Right forelimb (tissue), 1 donor: ENCODE results near the gene C3orf62.
"Not testable (repeated sequence)": the region's sequence is repeated elsewhere in the genome, so short reads cannot be mapped to it uniquely, and the experiment has no call there.

Source experiments
- DNase-seq: peaks from one replicate; pipeline ENCODE4 v3.0.0-alpha.2; 2018

The C3orf62 gene

GRCh38 chr3:49266410-49267095 lies 10.5 kb downstream of the C3orf62 start:
- DNase-seq, result no peak

- no peak for DNase-seq
Observed at GRCh38 chr3:49265661-49266386, 11.2 kb downstream of the C3orf62 start.

- DNase-seq, result no peak
Observed at GRCh38 chr3:49263159-49263889, 13.7 kb downstream of the C3orf62 start.

GRCh38 chr3:49260806-49261324 lies 16.2 kb downstream of the C3orf62 start:
- DNase-seq, result no peak

DNA sequence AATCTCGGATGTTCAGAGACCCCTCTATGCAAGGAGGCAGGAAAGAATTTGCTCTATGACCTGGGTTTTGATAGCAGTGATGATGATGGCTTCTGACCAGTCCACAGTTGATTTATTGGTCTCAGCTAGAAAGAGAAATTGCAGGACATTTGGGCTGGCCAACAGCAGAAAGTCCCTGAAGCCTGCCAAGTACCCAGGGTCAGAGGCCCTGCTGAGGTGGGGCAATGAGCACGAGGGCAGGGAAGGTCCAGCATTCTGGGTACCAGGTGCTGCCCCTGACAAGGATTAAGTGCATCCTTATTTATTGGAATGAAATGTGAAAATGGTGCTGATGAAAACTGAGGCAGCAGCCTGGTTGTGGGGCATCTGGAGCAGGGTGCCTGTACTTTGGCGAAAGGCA lies 19.8 kb downstream of the C3orf62 start:
- no peak for DNase-seq

DNA sequence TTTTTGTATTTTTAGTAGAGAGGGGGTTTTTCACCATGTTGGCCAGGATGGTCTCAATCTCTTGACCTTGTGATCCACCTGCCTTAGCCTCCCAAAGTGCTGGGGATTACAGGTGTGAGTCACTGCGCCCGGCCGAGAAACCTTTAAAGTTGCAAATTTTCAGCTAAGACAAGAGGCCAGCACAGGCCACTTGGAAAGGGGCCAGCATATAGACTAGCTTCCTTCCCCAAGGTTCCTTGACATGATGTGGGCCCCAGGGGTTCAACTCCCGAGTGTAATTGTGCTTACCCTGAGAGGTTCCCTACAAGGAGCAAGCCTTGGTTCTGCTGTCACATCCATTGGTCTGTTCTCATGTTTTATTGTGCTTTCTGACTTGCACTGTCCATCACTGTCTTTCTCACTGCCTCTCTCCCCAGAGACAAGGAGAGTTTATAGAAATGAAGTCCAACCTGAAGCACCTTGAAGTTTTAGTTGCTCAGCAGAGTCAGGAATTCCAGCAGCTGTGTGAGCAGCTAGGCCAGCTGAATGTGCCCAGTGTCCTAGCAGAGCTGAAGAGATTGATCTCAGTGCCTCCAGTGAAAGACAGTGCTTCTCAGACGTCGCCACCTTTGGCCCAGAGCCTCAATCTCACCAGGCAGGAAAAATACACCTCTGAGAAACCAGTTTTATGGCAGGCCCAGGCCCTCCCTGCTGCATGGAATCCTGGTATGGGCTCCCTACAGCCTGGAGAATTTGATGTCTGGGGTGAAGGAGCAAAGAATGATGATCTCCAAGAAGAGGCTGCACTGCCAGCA lies 21.1 kb downstream of the C3orf62 start:
- DNase-seq, result no peak

GRCh38 chr3:49255112-49255511 lies 21.9 kb downstream of the C3orf62 start:
- DNase-seq, result no peak

DNA sequence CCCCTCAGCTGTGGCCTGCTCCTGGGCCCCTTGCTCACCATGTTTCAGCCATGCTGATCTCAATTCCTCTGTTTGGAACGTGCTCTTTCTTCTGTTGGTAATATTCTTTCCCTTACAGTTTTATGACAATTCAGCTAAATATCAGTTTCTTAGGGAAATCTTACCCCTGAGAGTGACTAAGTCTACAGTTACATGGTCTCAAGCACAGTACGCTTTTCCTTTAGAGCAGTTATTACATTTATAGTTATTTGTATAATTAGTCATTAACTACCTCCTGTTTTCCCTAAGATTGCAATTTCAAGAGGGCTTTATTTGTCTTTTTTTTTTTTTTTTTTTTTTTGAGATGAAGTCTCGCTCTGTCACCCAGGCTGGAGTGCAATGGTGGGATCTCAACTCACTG lies 23.5 kb downstream of the C3orf62 start:
- no peak for DNase-seq

GRCh38 chr3:49248840-49249227 lies 28.2 kb downstream of the C3orf62 start:
- DNase-seq, result no peak

GRCh38 chr3:49244581-49245205 lies 32.3 kb downstream of the C3orf62 start:
- DNase-seq, result no peak

- not testable (repeated sequence) for DNase-seq
Observed at GRCh38 chr3:49240091-49240490, 36.9 kb downstream of the C3orf62 start.

DNA sequence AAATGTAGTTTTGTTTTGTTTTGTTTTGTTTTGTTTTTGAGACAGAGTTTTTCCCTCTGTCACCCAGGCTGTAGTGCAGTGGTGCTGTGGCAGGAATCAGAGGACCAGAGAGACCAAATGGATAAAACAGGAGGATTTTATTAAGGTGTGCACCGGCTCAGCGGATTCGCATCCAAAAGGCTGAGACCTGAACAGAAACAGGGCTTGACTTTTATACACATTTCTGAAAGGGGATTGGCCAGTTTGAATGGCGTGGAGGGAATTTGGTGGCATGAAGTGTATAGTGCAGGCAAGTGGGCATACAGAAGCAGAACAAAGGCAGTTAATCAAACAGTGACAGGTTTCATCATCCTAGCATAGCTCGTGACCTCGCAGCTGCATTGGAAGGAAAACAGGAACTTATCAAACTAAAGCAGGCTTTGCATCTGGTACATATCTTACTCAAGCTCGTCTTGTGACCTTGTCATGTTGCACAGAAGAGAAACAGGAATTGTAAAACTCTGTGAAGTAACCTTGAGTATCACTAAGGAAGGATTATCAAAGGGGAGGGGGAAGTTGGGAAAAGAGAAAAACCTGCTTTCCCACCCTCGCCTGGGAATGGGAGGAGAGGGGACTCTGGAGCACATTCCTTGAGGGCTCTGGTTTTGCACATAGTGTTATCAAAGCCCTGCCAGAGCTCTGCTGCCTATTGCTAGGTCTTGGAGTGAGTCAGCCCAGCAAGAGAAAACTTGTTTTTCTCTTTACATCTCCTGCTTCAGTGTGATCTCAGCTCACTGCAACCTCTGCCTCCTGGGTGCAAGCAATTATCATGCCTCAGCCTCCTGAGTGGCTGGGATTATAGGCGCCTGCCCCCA lies 38.5 kb downstream of the C3orf62 start:
- no peak for DNase-seq

DNA sequence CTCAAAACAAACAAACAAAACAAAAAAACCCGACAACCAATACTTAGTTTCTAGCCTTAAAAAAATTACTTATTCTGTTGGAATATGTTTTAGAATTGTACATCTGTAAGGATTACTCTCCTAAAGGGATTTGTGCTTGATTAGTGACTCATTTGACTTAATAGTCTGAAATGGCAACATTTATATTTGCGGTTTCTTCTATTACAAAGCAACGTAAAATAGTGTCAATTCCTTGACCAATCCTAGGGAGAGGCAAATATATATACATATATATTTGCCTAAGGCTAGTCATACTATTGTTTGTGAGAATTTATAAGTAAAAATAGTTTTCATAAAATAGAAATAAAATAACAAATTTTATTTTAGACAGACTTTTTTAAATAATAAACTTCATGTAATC lies 39.7 kb downstream of the C3orf62 start:
- DNase-seq, result no peak

- no peak for DNase-seq
Observed at GRCh38 chr3:49236226-49236625, 40.8 kb downstream of the C3orf62 start.

DNA sequence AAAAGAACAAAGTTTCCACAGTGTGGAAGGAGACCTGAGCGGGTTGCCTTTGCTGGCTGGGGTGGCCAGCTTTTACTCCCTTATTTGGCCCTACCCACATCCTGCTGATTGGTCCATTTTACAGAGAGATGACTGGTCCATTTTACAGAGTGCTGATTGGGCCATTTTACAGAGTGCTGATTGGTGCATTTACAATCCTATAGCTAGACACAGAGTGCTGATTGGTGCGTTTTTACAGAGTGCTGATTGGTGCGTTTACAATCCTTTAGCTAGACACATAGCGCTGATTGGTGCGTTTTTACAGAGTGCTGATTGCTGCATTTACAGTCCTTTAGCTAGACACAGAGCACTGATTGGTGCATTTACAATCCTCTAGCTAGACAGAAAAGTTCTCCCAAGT lies 48.2 kb downstream of the C3orf62 start:
- DNase-seq, result not testable (repeated sequence)

DNA sequence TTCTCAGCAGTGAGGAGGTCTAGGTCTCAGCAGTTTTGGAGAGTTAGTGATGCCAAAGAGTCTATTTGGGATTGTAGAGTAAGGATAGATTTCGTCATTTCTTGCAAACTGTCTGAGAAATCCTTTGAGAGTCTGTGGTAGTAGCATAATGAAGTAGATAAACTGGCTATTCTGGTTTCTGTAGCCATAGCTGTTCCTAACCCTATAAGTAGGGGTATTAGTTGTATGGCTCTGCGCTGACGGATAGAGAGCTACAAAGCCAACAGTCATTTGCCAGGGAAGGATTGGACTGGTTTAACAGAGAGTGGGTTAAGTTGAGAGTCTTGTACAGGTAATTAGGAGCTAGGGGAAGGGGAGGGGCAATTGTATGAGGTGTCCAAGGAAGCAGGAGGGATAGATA lies 55.0 kb downstream of the C3orf62 start:
- DNase-seq, result no peak

GRCh38 chr3:49220985-49221563 lies 56.0 kb downstream of the C3orf62 start:
- not testable (repeated sequence) for DNase-seq

DNA sequence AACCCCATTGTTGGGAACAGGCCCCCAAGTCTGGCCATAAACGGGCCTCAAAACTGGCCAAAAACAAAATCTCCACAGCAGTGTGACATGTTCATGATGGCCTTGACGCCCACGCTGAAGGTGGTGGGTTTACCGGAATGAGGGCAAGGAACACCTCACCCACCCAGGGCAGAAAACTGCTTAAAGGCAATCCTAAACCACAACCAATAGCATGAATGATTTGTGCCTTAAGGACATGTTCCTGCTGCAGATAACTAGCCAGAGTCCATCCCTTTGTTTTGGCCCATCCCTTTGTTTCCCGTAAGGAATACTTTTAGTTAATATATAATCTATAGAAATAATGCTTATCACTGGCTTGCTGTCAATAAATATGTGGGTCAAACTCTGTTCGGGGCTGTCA lies 57.9 kb downstream of the C3orf62 start:
- DNase-seq, result no peak
